GM18873 (cell line): ENCODE data around the gene ECI1.
"Not testable (repeated sequence)": the region's sequence is repeated elsewhere in the genome, so short reads cannot be mapped to it uniquely, and the experiment has no call there.

Source experiments
- ATAC-seq: cut with Tn5 transposase; IDR thresholded peaks from one replicate; pipeline ENCODE4 v1.9.1; 2021; ENCODE audit warnings: mild to moderate bottlenecking, moderate library complexity, moderate number of reproducible peaks; ENCODE audit not compliant: unreplicated experiment, low FRiP score

ECI1 gene

GRCh38 chr16:2213817-2214718 is 37.3 kb downstream of the ECI1 start:
- peak; percentile 13 for ATAC-seq

- ATAC-seq: no peak
Measured at GRCh38 chr16:2212362-2213324, 38.7 kb downstream of the ECI1 start.

- ATAC-seq: no peak
Measured at GRCh38 chr16:2211923-2212347, 39.5 kb downstream of the ECI1 start.

GRCh38 chr16:2210386-2211365 is 40.7 kb downstream of the ECI1 start, which contains the start of gene BRICD5:
BRICD5 (minus strand) TSS chr16:2210863; CDS start chr16:2210833, 30 bp downstream.
- no peak for ATAC-seq

- ATAC-seq: no peak
Measured at GRCh38 chr16:2210009-2210332, 41.4 kb downstream of the ECI1 start.

GRCh38 chr16:2209258-2210008 is 42.0 kb downstream of the ECI1 start:
- no peak for ATAC-seq

- ATAC-seq: no peak
Measured at GRCh38 chr16:2208772-2209171, 42.6 kb downstream of the ECI1 start.

GRCh38 chr16:2208308-2208707 is 43.1 kb downstream of the ECI1 start:
- no peak for ATAC-seq

- ATAC-seq: no peak
Measured at GRCh38 chr16:2207872-2208271, 43.5 kb downstream of the ECI1 start.

- ATAC-seq: no peak
Measured at GRCh38 chr16:2206780-2207433, 44.5 kb downstream of the ECI1 start.

GRCh38 chr16:2206420-2206779 is 45.0 kb downstream of the ECI1 start:
- no peak for ATAC-seq

- ATAC-seq: peak; percentile 7
Measured at GRCh38 chr16:2205967-2206313, 45.4 kb downstream of the ECI1 start.

- ATAC-seq: peak; percentile 66
Measured at GRCh38 chr16:2205104-2205966, 46.1 kb downstream of the ECI1 start, which contains the start of gene MLST8. MLST8 (plus strand) TSS chr16:2205454; CDS start chr16:2206086, 632 bp downstream.

GRCh38 chr16:2204416-2205103 is 46.8 kb downstream of the ECI1 start:
- ATAC-seq: no peak

- not testable (repeated sequence) for ATAC-seq
Measured at GRCh38 chr16:2203119-2203688, 48.2 kb downstream of the ECI1 start.

GRCh38 chr16:2200313-2200712 is 51.1 kb downstream of the ECI1 start:
- no peak for ATAC-seq

- no peak for ATAC-seq
Measured at GRCh38 chr16:2199621-2200139, 51.7 kb downstream of the ECI1 start.
